SK-N-MC (cell line): ENCODE data around the gene NIPBL.

Experiments
- EZH2 ChIP-seq: fragments of 200-600 bp; sonication (generic); IDR thresholded peaks from one replicate; pipeline ENCODE4 v1.6.1; 2017; ENCODE audit warnings: antibody characterized with exemption
- FOXP2 ChIP-seq: optimal IDR thresholded peaks from 2 replicates; pipeline ENCODE3; 2011; ENCODE audit warnings: mild to moderate bottlenecking, moderate library complexity; ENCODE audit not compliant: insufficient read depth; ENCODE audit errors: extremely low read length, control extremely low read depth
- POLR2AphosphoS5 ChIP-seq: IDR thresholded peaks from 2 replicates; pipeline ENCODE4 v1.6.1; 2012; ENCODE audit warnings: mild to moderate bottlenecking, low read depth, low read length, borderline replicate concordance

DNA sequence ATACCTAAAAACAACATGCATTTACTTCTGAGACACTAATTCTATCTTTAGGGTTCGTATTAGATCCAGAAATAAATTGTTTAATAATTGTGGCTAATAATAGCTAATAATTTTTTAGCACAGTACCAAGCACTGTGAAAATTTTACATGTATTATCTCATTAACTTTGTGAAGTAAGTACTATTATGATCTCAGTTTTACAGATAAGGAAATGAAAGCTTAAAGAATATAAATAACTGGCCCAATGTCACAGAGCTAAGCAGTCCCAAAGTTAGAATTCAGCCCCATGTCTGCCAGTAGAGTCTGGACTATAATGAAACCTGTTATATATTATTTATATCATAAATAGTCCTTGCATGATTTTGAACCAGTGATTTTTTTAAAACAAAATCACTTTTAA is 163.3 kb downstream of the NIPBL start:
- no peak for TF ChIP-seq POLR2AphosphoS5
- TF ChIP-seq EZH2: no peak
- TF ChIP-seq FOXP2: no peak
